DND-41 (cell line): Measurements from ENCODE around the gene ATG9A.

Source experiments
- ATAC-seq: fragments of 200-7000 bp; cut with Tn5 transposase; 3 replicates; pipeline ENCODE4 v1.9.1; 2021; ENCODE audit warnings: low read depth; ENCODE audit not compliant: insufficient read depth
- DNase-seq: peaks from one replicate; pipeline ENCODE4 v3.0.0-alpha.2; 2020
- H2AFZ ChIP-seq: 2 replicates; pipeline ENCODE4 v1.6.0; 2012; ENCODE audit warnings: low read depth, low read length
- H3K27ac ChIP-seq: 2 replicates; pipeline ENCODE4 v1.5.1; 2012; ENCODE audit warnings: low read length, inconsistent platforms
- H3K27me3 ChIP-seq: fragments of 200-600 bp; sonication (generic); 2 replicates; pipeline ENCODE4 v1.6.0; 2012; ENCODE audit warnings: low read length, mild to moderate bottlenecking, inconsistent platforms; ENCODE audit not compliant: insufficient read depth, poor library complexity
- H3K36me3 ChIP-seq: 2 replicates; pipeline ENCODE4 v1.5.1; 2012; ENCODE audit warnings: low read length, inconsistent platforms; ENCODE audit not compliant: insufficient read depth
- H3K4me1 ChIP-seq: 2 replicates; pipeline ENCODE4 v1.5.1; 2012; ENCODE audit warnings: mild to moderate bottlenecking, low read length; ENCODE audit not compliant: insufficient read depth
- H3K4me2 ChIP-seq: 2 replicates; pipeline ENCODE4 v1.6.0; 2012; ENCODE audit warnings: mild to moderate bottlenecking, moderate library complexity, low read length, inconsistent platforms; ENCODE audit not compliant: insufficient read depth
- H3K4me3 ChIP-seq, 2 experiments: fragments of 200-600 bp in 1 of 2; shearing (Covaris generic) in 1 of 2; 2 replicates each; pipeline ENCODE4 v1.5.1; 2012 to 2016; ENCODE audit warnings: inconsistent platforms in 2 of 2, low read length in 2 of 2, mild to moderate bottlenecking in 2 of 2, low read depth in 1 of 2, moderate library complexity in 1 of 2
- H3K79me2 ChIP-seq: 2 replicates; pipeline ENCODE4 v1.6.0; 2012; ENCODE audit warnings: low read length, inconsistent platforms; ENCODE audit not compliant: insufficient read depth
- H3K9ac ChIP-seq: 2 replicates; pipeline ENCODE4 v1.6.0; 2012; ENCODE audit warnings: low read depth, mild to moderate bottlenecking, inconsistent platforms, low read length, moderate library complexity
- H3K9me3 ChIP-seq: 2 replicates; pipeline ENCODE4 v1.5.1; 2012; ENCODE audit warnings: low read length, moderate library complexity, mild to moderate bottlenecking, inconsistent platforms; ENCODE audit not compliant: insufficient read depth, severe bottlenecking
- H4K20me1 ChIP-seq: 2 replicates; pipeline ENCODE4 v1.6.0; 2012; ENCODE audit warnings: low read length; ENCODE audit not compliant: insufficient read depth
- CTCF ChIP-seq: IDR thresholded peaks from 2 replicates; pipeline ENCODE4 v1.5.1; 2012; ENCODE audit warnings: borderline replicate concordance, low read length, moderate library complexity, mild to moderate bottlenecking; ENCODE audit not compliant: poor library complexity, severe bottlenecking; ENCODE audit errors: extremely low read depth
- EZH2 ChIP-seq: IDR thresholded peaks from 3 replicates; pipeline ENCODE4 v1.6.1; 2012; ENCODE audit warnings: borderline replicate concordance, low read depth, mild to moderate bottlenecking, moderate library complexity, low read length, inconsistent platforms; ENCODE audit not compliant: severe bottlenecking

Gene ATG9A

GRCh38 chr2:219229305-219230058 is at the start of gene ATG9A, which contains the start of gene ANKZF1:
Gene ATG9A, minus strand, starts transcription at chr2:219229636. Its CDS starts 1,612 bp downstream, at chr2:219228024.
Gene ANKZF1, plus strand, starts transcription at chr2:219229806. Its CDS starts 452 bp downstream, at chr2:219230258.
- H3K9ac ChIP-seq: peak within 1 kb of the TSS; percentile 73
- peak within 1 kb of the TSS; percentile 86 for H3K4me2 ChIP-seq
- peak within 1 kb of the TSS; percentile 77 for H2AFZ ChIP-seq
- peak within 1 kb of the TSS; percentile 80 for H3K27ac ChIP-seq
- TF ChIP-seq EZH2 (no peak), CTCF (no peak)
- H3K9me3 ChIP-seq: no peaks in the 10 kb centered on the region
- H3K27me3 ChIP-seq: no peaks in the 10 kb centered on the region
- H3K36me3 ChIP-seq: peaks cover 62% of the 10 kb centered on the region
- peaks cover 39% of the 10 kb centered on the region for H3K4me1 ChIP-seq
- 0 out of 2 replicates have a peak, but pooled peaks cover 5% of the 10 kb centered on the region for H4K20me1 ChIP-seq
- peaks cover 51% of the 10 kb centered on the region for H3K79me2 ChIP-seq
- ATAC-seq (peak; percentile 98), DNase-seq (peak; percentile 99)
- peak within 1 kb of the TSS; percentile 43 to 74 for H3K4me3 ChIP-seq

- H3K4me1 ChIP-seq: peaks cover 27% of the 10 kb centered on the region
- peak overlapping the region; percentile 61; the same call in 1 of the 2 replicates for H3K27ac ChIP-seq
- no peak; the same call in 2 of the 3 replicates for ATAC-seq
- peak overlapping the region; percentile 54; the same call in 1 of the 2 replicates for H2AFZ ChIP-seq
- no peak for TF ChIP-seq EZH2
- TF ChIP-seq CTCF: no peak
- peak overlapping the region; percentile 64; the same call in 1 of the 2 replicates for H3K9ac ChIP-seq
- peaks cover 4% of the 10 kb centered on the region; the same call in 1 of the 2 replicates for H4K20me1 ChIP-seq
- H3K9me3 ChIP-seq: no peaks in the 10 kb centered on the region
- H3K79me2 ChIP-seq: no peaks in the 10 kb centered on the region
- no peaks in the 10 kb centered on the region for H3K27me3 ChIP-seq
- 0 out of 2 replicates have a peak, but pooled peaks cover 2% of the 10 kb centered on the region for H3K36me3 ChIP-seq
- peak overlapping the region; percentile 19 to 60; a peak in 3 of 4 replicates for H3K4me3 ChIP-seq
- no peak for DNase-seq
- peak overlapping the region; percentile 96 for H3K4me2 ChIP-seq
Observed at GRCh38 chr2:219278655-219279150, 49.3 kb upstream of the ATG9A start.

- peak; percentile 24 for ATAC-seq
- Histone ChIP-seq H4K20me1 (peaks cover 4% of the 10 kb centered on the region; the same call in 1 of the 2 replicates), H3K79me2 (no peaks in the 10 kb centered on the region), H3K4me1 (peaks cover 27% of the 10 kb centered on the region), H3K27ac (peak overlapping the region; percentile 61; the same call in 1 of the 2 replicates), H3K36me3 (0 out of 2 replicates have a peak, but pooled peaks cover 2% of the 10 kb centered on the region), H3K27me3 (no peaks in the 10 kb centered on the region), H3K9ac (peak overlapping the region; percentile 64; the same call in 1 of the 2 replicates), H3K4me3 (peak overlapping the region in 1 of 2 experiments; percentile 60; a peak in 2 of 4 replicates), H3K4me2 (peak overlapping the region; percentile 96), H3K9me3 (no peaks in the 10 kb centered on the region), H2AFZ (peak overlapping the region; percentile 51; the same call in 1 of the 2 replicates)
- peak; percentile 73 for DNase-seq
- TF ChIP-seq CTCF (peak; percentile 99), EZH2 (no peak)
Observed at GRCh38 chr2:219277703-219278654, 48.5 kb upstream of the ATG9A start.
